ENCODE data around the gene UAP1L1. TPM values are rescaled to one million over a fixed set of nuclear protein-coding genes. Genes with fewer than 3 reads are reported as not detected.

Gene UAP1L1
- total RNA-seq, 1 experiment from 2014 or later: 9.0 TPM

DNA sequence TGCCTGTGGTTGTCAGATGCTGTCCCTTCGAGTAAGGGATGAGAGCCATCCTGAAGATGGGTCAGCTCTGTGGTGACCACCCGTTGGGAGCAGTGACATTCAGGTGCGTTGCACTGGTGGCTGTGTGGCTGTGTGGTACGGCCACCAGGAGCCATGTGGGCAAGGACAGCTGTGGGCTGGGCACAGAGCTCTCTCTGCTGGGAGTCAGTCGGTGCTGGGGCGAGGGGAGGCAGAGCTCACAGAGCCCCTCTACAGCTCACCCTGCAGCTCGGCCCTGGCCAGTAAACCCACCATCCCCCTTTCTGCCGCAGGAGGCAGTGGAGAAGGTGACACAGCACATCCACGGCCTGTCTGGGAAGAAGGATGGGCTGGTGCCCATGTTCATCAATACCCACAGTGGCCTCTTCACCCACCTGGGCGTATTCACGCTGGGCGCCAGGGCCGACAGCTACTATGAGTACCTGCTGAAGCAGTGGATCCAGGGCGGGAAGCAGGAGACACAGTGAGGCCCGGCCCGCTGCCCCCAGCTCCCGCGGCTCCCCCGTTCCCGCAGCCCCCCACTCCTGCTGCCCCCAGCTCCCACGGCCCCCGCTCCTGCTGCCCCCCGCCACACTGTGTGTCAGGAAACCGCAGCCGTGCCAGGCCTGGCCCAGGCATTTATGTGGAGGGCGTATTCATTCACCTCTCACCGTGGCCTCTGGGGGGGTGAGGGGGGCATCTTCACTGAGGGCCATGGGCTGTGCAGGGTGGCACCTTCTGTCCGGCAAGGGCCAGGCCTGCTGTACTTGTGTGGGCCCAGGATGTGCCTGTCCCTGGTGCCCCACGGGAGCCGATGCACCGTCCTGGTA, 28.7 kb downstream of the UAP1L1 start:
- DNase-seq: no peak
- peaks cover 28% of the 10 kb centered on the region for H3K36me3 ChIP-seq (replicated peaks; ENCODE audit: control insufficient read depth, insufficient read depth, low read length)
- no peak overlapping the region for H3K4me3 ChIP-seq (ENCODE audit: insufficient read depth, low read depth, low read length)
- H3K27me3 ChIP-seq (ENCODE audit: control insufficient read depth, insufficient read depth, low read length): no peaks in the 10 kb centered on the region

DNA sequence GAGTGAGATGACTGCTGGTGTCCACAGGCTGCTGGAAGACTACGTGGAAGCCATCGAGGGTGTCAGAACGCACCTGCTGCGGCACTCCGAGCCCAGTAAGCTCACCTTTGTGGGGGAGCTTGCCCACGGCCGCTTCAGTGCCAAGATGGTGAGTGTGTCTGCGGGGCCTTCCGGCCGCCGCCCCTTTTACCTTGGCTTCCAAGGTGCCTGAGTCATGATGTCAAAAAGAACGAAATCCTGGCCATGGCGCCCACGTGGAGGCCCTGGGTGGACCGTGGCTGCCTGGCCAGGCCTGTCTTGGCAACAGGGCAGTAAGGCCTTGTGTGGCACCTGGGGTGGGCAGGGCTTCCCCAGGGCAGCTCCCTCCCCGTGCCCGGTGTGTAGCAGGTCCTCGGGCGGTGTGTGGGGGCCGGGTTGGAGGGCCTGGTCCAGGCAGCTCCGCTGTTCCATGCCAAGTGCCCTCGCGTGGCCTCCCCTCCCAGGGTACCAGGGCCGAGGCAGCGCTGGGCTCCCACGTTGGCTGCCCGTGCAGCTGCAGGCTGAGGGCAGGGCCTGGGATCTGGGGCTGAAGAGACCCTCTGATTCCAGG, 29.4 kb downstream of the UAP1L1 start:
- H3K27me3 ChIP-seq (ENCODE audit: control insufficient read depth, insufficient read depth, low read length): no peaks in the 10 kb centered on the region
- no peak overlapping the region for H3K4me3 ChIP-seq (ENCODE audit: insufficient read depth, low read depth, low read length)
- peaks cover 23% of the 10 kb centered on the region for H3K36me3 ChIP-seq (replicated peaks; ENCODE audit: control insufficient read depth, insufficient read depth, low read length)
- no peak for DNase-seq

DNA sequence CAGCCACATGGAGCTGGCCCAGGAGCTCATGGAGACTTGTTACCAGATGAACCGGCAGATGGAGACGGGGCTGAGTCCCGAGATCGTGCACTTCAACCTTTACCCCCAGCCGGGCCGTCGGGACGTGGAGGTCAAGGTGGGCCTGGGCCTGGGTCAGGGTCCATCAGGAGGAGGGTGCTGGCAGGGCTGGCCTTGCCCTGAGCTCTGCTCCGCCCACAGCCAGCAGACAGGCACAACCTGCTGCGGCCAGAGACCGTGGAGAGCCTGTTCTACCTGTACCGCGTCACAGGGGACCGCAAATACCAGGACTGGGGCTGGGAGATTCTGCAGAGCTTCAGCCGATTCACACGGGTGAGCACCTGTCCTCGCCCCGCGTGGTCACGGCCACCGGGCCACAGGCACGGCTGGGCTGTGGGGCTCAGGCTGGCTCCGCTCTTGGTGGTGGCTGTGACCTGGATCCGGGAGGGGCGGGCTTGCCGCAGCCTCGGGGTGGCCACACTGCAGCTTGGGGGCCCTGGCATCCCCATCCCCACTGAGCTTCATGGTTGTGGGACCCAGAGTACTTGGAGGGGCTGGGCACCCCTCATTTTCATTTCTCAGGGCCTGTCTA, 30.1 kb downstream of the UAP1L1 start:
- DNase-seq: peak; percentile 46
- no peaks in the 10 kb centered on the region for H3K27me3 ChIP-seq (ENCODE audit: control insufficient read depth, insufficient read depth, low read length)
- no peak overlapping the region for H3K4me3 ChIP-seq (ENCODE audit: insufficient read depth, low read depth, low read length)
- H3K36me3 ChIP-seq (replicated peaks; ENCODE audit: control insufficient read depth, insufficient read depth, low read length): peaks cover 17% of the 10 kb centered on the region

DNA sequence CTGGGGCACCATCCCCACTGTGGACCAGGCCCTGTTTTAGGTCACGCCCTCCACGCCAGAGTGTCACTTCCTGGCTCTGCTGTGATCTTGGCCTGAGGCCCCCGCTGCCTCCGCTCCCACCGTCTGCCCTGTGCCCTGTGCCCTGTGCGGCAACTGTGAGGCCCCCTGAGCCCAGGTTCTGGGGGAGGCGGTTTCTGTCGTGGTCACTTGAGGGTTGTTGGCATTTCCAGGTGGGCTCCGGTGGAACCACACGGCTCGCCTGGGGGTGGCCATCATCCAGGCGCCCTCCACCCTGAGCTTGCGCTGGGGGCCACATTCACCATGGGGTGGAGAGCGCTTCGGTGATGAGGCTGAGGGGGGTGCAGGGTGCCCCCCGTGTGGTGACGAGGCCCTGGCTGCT, 30.7 kb downstream of the UAP1L1 start:
- Histone ChIP-seq H3K4me3 (ENCODE audit: insufficient read depth, low read depth, low read length) (no peak overlapping the region), H3K27me3 (ENCODE audit: control insufficient read depth, insufficient read depth, low read length) (peaks cover under 1% of the 10 kb centered on the region; the same call in 1 of the 2 replicates), H3K36me3 (replicated peaks; ENCODE audit: control insufficient read depth, insufficient read depth, low read length) (peaks cover 11% of the 10 kb centered on the region)
- DNase-seq: no peak

DNA sequence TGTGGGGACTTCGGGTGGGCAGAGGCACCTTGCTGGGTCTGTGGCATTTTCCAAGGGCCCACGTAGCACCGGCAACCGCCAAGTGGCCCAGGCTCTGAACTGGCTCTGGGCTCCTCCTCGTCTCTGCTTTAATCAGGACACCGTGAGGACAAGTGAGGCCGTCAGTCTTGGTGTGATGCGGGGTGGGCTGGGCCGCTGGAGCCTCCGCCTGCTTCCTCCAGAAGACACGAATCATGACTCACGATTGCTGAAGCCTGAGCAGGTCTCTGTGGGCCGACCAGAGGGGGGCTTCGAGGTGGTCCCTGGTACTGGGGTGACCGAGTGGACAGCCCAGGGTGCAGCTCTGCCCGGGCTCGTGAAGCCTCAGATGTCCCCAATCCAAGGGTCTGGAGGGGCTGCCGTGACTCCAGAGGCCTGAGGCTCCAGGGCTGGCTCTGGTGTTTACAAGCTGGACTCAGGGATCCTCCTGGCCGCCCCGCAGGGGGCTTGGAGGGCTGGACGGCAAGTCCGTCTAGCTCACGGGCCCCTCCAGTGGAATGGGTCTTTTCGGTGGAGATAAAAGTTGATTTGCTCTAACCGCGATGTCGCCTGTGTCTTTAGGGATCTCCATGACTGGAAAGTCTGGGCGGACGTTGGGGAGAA, 31.4 kb downstream of the UAP1L1 start:
- Histone ChIP-seq H3K36me3 (replicated peaks; ENCODE audit: control insufficient read depth, insufficient read depth, low read length) (peaks cover 5% of the 10 kb centered on the region), H3K4me3 (ENCODE audit: insufficient read depth, low read depth, low read length) (no peak overlapping the region), H3K27me3 (ENCODE audit: control insufficient read depth, insufficient read depth, low read length) (peaks cover 8% of the 10 kb centered on the region)
- DNase-seq: peak; percentile 46

DNA sequence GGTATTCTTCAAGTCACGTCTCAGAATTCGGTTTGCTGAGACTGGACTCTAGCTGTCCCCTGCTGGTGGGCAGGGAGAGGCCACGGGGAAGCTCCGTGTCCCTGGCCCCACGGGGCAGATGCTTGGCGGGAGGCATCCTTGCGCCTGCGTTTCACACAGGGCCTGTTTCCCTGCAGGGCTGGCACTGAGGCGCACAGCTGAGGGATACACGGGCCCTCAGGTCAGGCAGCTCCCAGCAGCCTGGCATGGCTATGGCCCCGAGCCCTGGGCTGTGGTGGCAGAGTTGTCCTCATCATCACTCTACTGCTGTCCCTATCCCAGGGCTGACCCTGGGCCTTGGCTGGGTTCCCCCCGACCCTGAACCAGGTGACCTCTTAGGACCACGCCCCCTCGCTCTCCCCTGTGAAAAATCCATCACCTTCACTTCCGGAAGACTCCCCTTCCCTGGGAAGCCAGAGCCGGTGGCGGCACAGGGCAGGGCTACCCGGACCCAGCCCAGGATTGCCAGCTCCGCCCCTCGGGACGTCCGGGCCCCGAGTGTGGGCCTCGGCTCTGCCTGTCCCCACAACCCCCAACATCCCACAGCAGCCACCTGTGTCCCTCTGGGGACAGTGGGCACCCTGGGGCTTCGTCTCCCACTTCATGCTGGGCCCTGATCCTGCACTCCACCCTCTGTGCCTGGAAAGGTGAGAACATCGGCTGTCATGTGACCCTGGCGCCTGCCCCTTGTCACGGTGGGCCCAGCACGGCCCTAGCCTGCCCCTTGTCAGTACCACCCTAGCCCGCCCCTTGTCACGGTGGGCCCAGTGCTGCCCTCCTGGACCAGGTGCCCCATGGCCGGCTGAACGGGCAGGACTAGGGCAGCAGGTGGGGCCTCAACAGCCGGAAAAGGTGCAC, 32.2 kb downstream of the UAP1L1 start:
- peak; percentile 52 for DNase-seq

DNA sequence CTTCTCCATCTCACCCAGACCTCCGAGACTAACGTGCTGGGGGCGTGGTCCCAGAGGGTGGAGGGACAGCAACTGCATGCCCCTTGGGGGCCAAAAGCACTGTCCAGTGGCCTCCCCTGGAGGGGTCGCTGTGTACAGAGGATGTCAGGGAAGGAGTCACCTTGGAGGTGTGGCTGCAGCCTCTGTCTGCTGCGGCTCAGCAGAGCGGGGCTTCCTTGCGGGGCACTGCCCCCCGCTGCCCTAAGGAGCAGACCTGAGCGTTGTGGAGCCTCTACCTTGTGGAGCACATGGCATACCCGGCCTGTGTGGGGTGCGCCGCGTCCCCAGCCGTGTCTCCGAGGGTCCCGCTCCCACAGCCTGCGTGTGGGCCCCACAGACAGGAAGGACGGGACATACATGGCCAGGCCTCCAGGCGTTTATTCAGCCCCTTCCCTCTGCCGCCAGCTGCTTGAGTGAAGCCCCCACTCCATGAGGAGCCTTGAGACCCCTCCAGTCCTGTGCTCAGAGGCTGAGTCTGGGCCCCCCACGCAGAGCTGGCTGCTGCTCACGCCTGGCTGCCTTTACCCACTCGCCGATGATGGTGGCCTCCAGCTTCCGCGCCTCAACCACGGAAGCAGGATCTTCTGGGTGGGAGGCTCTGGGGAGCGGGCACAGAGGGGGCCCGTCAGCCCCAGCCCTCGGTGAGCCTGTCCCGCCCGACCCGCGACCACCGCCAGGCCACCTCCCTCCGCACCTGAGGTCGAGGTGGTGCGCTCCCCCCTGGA, 33.0 kb downstream of the UAP1L1 start:
- Histone ChIP-seq H3K4me3 (ENCODE audit: insufficient read depth, low read depth, low read length) (no peak overlapping the region), H3K36me3 (replicated peaks; ENCODE audit: control insufficient read depth, insufficient read depth, low read length) (peaks cover 2% of the 10 kb centered on the region), H3K27me3 (ENCODE audit: control insufficient read depth, insufficient read depth, low read length) (peaks cover 22% of the 10 kb centered on the region)
- DNase-seq: peak; percentile 49

More for the DNA sequence above, 32.2 kb downstream of the UAP1L1 start:
- peaks cover 14% of the 10 kb centered on the region for H3K27me3 ChIP-seq (ENCODE audit: control insufficient read depth, insufficient read depth, low read length)
- H3K36me3 ChIP-seq (replicated peaks; ENCODE audit: control insufficient read depth, insufficient read depth, low read length): peaks cover 2% of the 10 kb centered on the region
- no peak overlapping the region for H3K4me3 ChIP-seq (ENCODE audit: insufficient read depth, low read depth, low read length)

DNA sequence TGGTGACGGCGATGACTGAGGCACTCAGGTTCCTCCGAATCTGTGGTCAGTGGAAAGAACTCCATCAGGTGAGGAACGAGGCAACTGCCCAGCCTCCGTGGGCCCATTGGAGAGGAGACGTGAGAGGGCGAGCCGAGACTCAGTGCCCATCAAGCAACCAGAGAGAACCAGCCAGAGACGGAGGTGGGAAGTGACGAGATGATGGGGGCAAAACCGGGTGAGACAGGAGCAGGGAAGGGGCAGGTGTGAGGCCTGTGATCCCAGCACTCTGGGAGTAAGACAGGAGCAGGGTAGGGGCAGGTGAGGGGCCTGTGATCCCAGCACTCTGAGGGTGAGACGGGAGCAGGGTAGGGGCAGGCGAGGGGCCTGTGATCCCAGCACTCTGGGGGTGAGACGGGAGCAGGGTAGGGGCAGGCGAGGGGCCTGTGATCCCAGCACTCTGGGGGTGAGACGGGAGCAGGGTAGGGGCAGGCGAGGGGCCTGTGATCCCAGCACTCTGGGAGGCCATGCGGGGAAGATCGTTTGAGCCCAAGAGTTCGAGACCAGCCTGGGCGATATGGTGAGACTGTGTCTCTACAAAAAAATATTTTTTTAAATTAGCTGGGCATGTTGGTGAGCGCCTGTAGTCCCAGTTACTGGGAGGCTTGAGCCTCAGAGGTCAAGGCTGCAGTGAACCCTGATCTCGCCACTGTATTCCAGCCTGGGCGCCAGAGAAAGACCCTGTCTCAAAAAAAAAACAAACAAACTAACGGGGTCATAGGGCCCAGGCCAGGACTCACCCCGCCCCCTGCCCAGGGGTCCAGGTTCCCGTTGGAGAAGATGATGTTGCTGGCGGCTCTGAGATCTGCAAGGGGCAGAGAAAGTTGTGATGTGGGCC, 33.8 kb downstream of the UAP1L1 start:
- Histone ChIP-seq H3K4me3 (ENCODE audit: insufficient read depth, low read depth, low read length) (no peak overlapping the region), H3K36me3 (replicated peaks; ENCODE audit: control insufficient read depth, insufficient read depth, low read length) (peaks cover 2% of the 10 kb centered on the region; the same call in 1 of the 2 replicates), H3K27me3 (ENCODE audit: control insufficient read depth, insufficient read depth, low read length) (peaks cover 26% of the 10 kb centered on the region)
- DNase-seq: peak; percentile 49

DNA sequence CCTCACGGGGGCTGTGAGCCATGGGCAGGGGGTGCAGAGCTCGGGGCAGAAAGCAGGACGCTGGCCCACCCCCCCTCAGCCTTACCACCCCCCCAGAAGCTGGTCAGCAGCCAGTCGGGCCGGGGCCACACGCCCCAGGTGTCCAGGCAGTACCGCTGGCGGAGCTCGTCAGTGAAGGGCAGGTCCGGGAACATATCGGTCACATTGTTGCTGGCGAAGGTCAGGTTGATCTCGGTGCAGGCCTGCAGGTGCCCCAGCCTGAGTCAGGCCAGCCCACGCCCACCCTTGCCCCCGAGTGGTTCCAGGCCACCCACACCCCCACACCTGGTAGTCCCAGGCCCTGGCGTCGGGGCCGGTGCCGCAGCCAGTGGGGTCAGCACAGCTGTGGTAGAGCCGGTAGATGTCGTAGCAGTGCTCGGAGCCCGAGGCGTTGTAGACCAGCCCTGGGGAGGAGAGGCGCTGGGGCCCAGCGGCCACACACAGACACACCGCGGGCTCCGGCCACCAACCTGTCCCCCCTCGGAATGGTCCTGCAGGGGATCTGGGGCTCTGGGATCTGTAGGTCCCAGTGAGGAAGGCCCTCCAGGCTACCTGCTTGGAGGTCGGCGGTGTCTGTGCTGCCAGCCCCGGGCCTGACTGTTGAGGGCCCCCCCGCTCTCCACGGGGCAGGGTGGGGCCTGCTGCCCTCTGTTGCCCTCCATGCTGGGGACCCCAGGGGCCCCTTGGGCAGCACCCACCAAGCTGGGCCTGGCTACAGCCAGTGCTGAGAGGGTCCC, 34.7 kb downstream of the UAP1L1 start:
- no peak overlapping the region for H3K4me3 ChIP-seq (ENCODE audit: insufficient read depth, low read depth, low read length)
- peaks cover 2% of the 10 kb centered on the region; the same call in 1 of the 2 replicates for H3K36me3 ChIP-seq (replicated peaks; ENCODE audit: control insufficient read depth, insufficient read depth, low read length)
- H3K27me3 ChIP-seq (ENCODE audit: control insufficient read depth, insufficient read depth, low read length): peaks cover 26% of the 10 kb centered on the region
- peak; percentile 66 for DNase-seq

DNA sequence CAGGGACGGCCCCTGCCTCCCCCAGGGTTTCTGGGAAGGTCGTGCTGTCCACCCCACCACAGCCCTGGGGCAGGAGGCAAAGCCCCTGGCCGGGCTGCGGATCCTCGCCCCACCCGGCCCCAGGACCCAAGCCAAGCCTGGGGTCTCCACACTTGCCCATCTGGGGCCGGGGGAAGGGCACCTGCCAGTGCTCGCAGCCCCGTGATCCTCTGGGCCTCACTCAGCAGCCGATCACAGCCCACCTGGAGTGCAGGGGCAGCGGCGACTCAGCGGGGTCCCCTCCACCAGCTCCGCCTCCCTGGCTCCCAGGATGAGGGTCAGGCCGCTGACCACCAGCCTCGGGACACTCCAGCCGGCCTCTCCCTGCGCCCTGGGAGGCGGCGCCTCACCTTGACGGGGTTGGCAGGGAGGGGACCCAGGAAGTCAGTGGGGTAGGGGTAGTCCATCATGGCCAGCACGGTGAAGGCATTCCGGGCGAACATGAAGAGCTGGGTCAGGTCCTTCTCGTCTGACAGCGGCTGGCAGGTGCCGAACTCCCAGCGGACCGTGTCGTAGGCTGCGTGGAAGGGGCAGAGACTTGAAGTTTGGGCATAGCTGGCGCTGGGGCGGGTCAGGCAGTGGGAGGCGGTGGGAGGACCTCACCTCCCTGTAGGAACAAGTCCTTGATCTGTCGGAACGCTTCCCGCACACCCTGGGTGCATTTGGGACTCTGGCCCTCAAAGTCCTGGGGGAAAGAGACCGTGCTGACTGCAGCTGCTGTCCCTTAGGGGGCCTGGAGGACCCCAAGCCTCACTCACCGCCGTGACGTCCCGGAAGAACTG, 35.5 kb downstream of the UAP1L1 start:
- H3K27me3 ChIP-seq (ENCODE audit: control insufficient read depth, insufficient read depth, low read length): peaks cover 26% of the 10 kb centered on the region
- H3K4me3 ChIP-seq (ENCODE audit: insufficient read depth, low read depth, low read length): no peak overlapping the region
- H3K36me3 ChIP-seq (replicated peaks; ENCODE audit: control insufficient read depth, insufficient read depth, low read length): peaks cover 2% of the 10 kb centered on the region; the same call in 1 of the 2 replicates
- DNase-seq: no peak

DNA sequence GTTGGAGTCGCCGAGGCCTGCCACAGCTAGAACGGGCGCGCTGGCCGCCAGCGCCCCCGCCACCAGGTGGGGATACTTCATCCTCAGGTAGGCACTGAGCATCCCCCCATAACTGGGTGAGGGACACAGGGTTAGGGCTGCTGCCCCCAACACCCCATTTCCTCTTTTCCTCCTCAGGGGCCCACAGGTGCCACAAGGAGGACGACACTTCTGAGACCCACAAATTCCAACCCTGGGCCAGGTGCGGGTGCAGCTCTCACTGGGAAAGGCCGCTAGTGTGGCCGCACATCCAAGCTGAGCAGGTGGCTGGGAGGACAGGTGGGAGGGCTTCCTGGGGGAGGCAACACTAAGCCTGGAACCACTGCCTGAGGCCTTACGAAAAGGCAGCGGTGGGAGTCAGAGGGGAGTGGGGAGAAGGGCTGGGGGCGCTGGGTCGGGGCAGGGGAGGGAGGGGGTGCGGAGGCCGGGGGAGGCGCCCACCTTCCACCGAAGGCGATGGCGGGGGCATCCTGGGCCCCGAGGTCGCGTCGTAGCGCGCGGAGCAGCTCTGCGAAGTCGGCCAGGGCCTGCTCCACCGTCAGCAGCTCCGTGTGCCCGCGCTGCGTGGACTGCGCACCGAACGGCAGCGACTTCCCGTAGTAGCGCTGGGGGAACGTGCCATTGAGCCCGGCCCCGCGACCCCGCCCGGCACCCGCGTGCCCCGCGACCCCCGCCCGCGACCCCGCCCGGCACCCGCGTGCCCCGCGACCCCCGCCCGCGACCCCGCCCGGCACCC, 36.3 kb downstream of the UAP1L1 start:
- peaks cover 26% of the 10 kb centered on the region for H3K27me3 ChIP-seq (ENCODE audit: control insufficient read depth, insufficient read depth, low read length)
- DNase-seq: peak; percentile 82
- H3K36me3 ChIP-seq (replicated peaks; ENCODE audit: control insufficient read depth, insufficient read depth, low read length): no peaks in the 10 kb centered on the region
- H3K4me3 ChIP-seq (ENCODE audit: insufficient read depth, low read depth, low read length): no peak overlapping the region
